Mucosa of descending colon (tissue), 3 donors: ENCODE results near the gene LSM14B. TPM values are rescaled to one million over a fixed set of nuclear protein-coding genes. Genes with fewer than 3 reads are reported as not detected.

Experiments
- ATAC-seq: fragments of 200-7000 bp; cut with Tn5 transposase; one replicate; pipeline ENCODE4 v1.9.1; 2020; ENCODE audit warnings: mild to moderate bottlenecking, moderate library complexity
- DNase-seq, 3 donors: peaks; one replicate each; pipeline ENCODE4 v3.0.0-alpha.2; 2020
- H3K36me3 ChIP-seq: fragments of 200-600 bp; one replicate; pipeline ENCODE4 v1.8.0; 2021; ENCODE audit warnings: low read depth, mild to moderate bottlenecking
- H3K4me1 ChIP-seq: fragments of 200-600 bp; one replicate; pipeline ENCODE4 v1.8.0; 2021; ENCODE audit warnings: low read depth, mild to moderate bottlenecking
- H3K4me3 ChIP-seq: fragments of 200-600 bp; one replicate; pipeline ENCODE4 v1.8.0; 2021; ENCODE audit warnings: mild to moderate bottlenecking
- H3K9me3 ChIP-seq: fragments of 200-600 bp; one replicate; pipeline ENCODE4 v1.8.0; 2021; ENCODE audit warnings: mild to moderate bottlenecking
- CTCF ChIP-seq: fragments of 200-600 bp; IDR thresholded peaks from one replicate; pipeline ENCODE4 v1.8.0; 2022; ENCODE audit warnings: antibody characterized with exemption, mild to moderate bottlenecking
- intact Hi-C, 2 donors: fragments of 100-400 bp; cut with DNase I in 1 of 2; cut with micrococcal nuclease in 1 of 2; formaldehyde crosslinking; loops; one replicate each; pipeline versions ENCODE4 v1.11.0 to v1.11.1; 2022; cut with DNase I, micrococcal nuclease
- total RNA-seq, 3 donors: library from RNA; stranded (reverse); fragmentation: NEBNext Ultra II Directional in 2 of 3; extraction: Animal tissue kit (Norgen Biotek cat#: 25700) in 2 of 3; gene quantifications; one replicate each; pipeline versions ENCODE4 v1.2.1 to v1.2.4, GENCODE V29; 2021 to 2023
- donor health status: DM: no; HTN: no; CAD: no; lungs with moderate emphysema.
- donor health status: DM: no; HTN: no; CAD: no.
- donor health status: DM: no; HTN: yes; CAD: no.

LSM14B gene
- total RNA-seq, 3 donors from 2014 or later, result 33.5 to 49.1 (median 36.1) TPM

GRCh38 chr20:62175711-62176110, 53.4 kb downstream of the LSM14B start:
- DNase-seq, result peak in 1 of 3 donors; percentile 15
- no peak overlapping the region for H3K4me3 ChIP-seq
- H3K4me1 ChIP-seq, result no peaks in the 10 kb centered on the region
- no peak for ATAC-seq
- H3K36me3 ChIP-seq, result no peaks in the 10 kb centered on the region
- intact Hi-C loops, result no loop called here
- H3K9me3 ChIP-seq, result no peaks in the 10 kb centered on the region
- TF ChIP-seq CTCF, result no peak

- ATAC-seq (no peak), DNase-seq (peak in 1 of 3 donors; percentile 25)
- H3K36me3 ChIP-seq, result no peaks in the 10 kb centered on the region
- H3K4me3 ChIP-seq, result no peak overlapping the region
- intact Hi-C loops, result no loop called here
- H3K9me3 ChIP-seq, result no peaks in the 10 kb centered on the region
- TF ChIP-seq CTCF, result no peak
- no peaks in the 10 kb centered on the region for H3K4me1 ChIP-seq
These were observed 54.6 kb downstream of the LSM14B start for GRCh38 chr20:62176866-62177265.

GRCh38 chr20:62177307-62177706, 55.0 kb downstream of the LSM14B start:
- no peaks in the 10 kb centered on the region for H3K9me3 ChIP-seq
- DNase-seq (peak in 1 of 3 donors; percentile 12), ATAC-seq (no peak)
- no peak for TF ChIP-seq CTCF
- no peak overlapping the region for H3K4me3 ChIP-seq
- H3K4me1 ChIP-seq, result peaks cover 3% of the 10 kb centered on the region
- intact Hi-C loops, result no loop called here
- no peaks in the 10 kb centered on the region for H3K36me3 ChIP-seq

- no peaks in the 10 kb centered on the region for H3K36me3 ChIP-seq
These were observed 56.3 kb downstream of the LSM14B start for GRCh38 chr20:62178316-62179161.

GRCh38 chr20:62179162-62179504, 56.9 kb downstream of the LSM14B start:
- H3K36me3 ChIP-seq, result no peaks in the 10 kb centered on the region
- intact Hi-C loops, result no loop called here
- DNase-seq (peak in 1 of 3 donors; percentile 29), ATAC-seq (no peak)
- H3K4me1 ChIP-seq, result peaks cover 12% of the 10 kb centered on the region
- TF ChIP-seq CTCF, result no peak
- H3K4me3 ChIP-seq, result no peak overlapping the region
- H3K9me3 ChIP-seq, result no peaks in the 10 kb centered on the region

More at GRCh38 chr20:62178316-62179161, 56.3 kb downstream of the LSM14B start:
- DNase-seq, result peak in 1 of 3 donors; percentile 26
- Histone ChIP-seq H3K4me3 (no peak overlapping the region), H3K4me1 (peaks cover 6% of the 10 kb centered on the region), H3K9me3 (no peaks in the 10 kb centered on the region)
- no peak for ATAC-seq
- no peak for TF ChIP-seq CTCF
- intact Hi-C loops, result no loop called here
